Kidney glomerular epithelial cell (primary cell): ENCODE results near the gene SIRT7.

Experiments
- DNase-seq: peaks from one replicate; lab custom pipeline; 2025; lab: John Stamatoyannopoulos, UW

Gene SIRT7

DNA sequence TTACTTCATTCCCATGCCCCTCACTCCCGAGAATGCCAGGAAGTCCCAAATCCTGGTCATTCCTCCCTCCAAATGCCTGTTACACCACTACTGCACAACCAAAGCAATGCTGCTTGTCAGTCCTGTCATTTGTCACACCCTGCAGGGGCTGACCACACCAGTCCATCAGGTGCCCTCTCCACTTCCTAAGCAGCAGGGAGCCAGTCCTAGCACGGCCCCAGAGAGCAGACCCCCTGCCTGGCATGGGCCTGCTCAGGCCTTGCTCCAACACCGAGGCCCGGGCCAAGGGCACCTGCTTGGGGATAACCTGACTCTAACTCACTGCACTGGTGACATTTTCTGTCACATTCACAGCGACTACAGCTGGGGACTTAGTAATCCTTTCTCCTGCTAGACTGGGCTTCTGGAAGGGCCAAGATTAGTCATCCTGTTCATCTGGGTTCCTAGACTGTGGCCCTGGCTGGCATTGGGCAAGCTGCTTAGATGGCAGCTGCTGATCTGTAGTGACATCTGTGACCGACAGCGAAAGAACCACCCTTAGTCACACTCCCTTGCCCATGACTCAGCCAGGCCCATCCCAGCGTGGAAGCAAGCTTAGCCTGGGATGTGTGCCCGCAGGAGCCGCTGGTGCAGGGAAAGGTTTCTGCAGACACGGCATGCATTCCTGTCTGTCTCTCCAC is 32.0 kb downstream of the SIRT7 start:
- DNase-seq = peak; percentile 90

DNA sequence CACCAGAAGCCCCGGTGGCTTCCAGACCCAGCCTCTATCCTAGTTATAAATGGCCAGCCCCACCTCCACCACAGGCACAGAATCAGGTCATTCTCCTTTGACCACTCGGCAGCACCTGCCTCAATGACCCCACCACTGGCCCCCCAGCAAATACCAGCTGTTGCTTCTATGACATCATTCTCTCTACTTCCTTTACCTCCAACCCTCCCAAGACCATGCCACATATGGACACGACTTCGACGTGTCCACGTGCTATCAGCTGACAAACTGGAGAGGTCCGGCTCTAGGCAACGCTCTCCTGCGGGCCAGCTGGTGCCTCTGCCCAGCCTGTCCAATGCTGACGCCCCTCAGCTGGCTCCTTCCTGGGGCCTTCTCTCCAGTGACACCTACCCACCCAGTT is 32.5 kb downstream of the SIRT7 start:
- DNase-seq = no peak

DNA sequence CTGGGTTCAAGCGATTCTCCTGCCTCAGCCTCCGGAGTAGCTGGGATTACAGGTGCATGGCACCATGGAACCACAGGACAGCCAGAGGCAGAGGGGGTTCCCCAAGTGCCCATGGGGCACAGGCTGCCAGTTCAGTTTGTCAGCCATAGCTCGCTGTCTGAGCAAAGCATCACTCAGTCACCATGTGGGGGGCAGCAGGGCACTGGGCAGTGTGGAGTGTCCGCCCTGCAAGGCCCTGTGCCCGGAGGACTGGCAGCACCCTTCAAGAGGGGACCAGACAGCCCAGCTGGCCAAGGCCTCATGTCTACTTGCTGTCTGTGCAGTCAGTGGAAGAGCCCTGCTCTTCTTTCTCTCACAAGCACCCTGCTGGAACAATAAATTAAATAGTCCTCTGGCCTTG is 33.0 kb downstream of the SIRT7 start:
- no peak for DNase-seq

DNA sequence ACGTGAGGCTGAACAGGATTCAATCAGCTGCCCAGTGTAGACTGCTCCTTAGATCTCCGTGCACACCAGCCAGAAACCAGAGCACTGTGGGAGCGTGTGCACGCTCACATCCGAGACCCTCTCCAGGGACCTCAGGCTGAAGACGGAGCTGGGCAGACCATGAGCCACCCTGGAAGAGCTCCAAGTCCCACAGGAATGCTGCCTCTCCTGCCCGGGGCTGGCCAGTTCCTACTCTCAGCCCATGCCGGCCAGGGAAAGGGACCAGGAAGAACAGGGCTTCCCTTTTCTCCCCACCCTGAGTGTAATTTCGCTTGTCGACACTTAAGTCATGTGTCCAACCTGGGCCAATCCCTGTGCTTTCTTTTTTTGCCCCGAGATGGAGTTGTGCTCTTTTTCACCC is 33.5 kb downstream of the SIRT7 start:
- DNase-seq = no peak

DNA sequence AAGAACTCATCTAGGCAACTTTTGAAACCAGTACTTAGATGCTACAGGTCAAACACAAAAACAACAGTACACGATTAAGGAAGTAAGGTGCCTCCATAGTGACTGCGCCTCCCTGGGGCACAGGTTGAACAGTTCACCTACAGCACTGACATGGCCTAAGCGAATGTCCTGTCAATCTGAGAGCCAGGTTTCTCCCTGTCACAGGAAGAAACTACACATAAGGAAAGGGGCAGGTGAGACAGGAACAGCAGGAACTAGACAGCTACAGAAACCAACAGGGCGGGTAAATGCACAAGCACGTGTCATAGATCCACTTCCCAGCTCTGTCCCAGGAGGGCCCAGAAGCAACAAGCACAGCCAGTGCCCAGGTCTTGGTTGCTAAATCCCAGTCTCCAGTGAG is 38.9 kb downstream of the SIRT7 start:
- no peak for DNase-seq

DNA sequence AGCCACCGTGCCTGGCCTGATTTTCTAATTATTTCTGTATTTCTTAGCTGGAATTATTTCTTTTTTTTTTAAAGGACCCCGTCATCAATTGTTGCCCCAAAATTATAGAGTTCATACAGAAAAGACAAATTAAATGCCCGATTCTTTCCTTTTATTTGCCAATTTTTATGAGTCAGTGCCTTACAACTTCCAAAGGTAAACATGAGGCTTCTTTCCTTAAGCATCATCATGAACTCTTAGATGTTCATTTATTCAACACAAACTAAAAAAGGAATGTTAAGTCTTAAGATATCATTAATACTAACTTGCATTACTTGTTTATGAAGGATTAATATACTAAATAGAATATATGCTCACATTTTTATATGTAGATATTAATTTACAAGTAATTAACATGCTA is 39.7 kb downstream of the SIRT7 start:
- DNase-seq = no peak

DNA sequence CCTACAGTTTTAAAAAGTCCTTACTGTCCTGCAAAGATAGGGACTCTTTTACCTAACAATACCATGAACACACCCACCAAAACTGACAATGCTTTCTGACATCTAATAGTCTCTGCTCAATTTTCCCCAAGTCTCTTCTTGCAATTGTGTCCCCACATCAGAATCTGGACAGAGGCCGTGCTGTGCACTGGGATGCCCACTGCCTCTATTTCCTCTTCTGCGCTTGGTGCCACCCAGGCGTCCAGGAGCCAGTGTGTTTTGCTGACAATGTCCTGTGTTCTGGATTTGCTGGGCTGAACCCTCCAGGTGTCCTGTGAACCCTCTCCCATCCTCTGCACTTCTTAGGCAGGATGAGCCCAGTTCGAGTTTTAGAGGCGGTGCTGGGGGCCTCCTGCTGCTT is 40.4 kb downstream of the SIRT7 start:
- no peak for DNase-seq

DNA sequence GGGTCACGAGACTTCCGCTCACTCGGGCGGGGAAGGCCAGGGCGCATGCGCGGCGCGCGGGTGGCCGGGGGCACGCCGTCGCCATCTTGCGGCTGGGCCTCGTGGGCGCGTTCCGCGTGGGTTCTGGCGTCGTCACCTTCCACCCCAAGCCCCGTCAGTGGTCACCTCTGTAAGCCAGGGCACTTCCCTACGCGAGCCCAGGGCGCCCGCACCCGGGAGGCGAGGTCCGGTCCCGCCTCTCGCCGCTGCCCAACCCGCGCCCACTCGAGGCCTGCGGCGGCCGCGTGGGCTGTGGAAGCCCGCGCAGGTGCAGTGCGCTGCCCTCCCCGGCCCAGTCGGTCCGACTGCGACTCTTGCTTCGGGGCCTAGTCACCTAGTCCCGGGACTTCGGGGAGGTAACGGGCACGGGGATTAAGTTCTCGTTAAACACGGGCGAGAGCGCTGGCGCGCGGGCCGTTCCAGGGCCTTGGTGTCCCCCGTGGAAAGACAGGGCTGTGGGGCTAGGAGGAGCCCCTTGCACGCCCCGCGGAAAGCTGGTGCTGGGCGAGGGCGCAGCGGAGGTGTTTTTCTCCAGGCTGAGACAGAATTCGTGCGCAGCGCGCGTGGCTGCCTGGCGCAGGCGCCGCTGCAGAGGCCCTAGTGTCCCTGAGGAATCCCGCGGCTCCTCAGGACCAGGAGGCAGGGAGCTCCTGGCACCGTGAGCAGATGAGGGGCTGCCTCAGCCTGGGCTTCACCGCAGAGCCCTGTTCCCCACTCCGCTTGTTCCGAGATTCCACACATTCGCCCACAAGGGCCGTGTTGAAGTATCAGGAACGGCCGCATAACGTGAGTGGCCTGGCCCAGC is 46.4 kb downstream of the SIRT7 start:
- peak; percentile 35 for DNase-seq

DNA sequence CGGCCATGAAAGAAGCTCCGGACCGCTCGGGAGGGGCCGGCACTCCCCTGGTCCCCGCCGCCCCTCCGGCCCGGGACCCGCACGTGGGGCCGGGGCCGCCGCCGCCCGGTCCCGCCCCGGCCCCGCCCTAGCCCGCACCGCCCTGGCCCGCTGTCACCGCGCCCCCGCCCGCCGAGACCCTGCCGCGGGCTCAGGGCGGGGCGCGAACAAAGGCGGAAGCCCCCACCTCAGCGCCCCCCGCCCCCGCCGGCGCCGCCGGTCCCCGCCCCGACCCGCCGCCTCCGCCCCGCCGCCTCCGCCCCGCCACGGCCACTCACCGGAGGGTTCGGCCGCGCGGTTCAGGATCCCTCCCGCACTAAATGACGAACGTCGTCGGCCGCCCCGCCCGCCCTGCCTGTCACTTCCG is 47.0 kb downstream of the SIRT7 start, which contains the start of gene ARHGDIA:
ARHGDIA (minus strand) TSS at position 357 of the 406 bp plus-strand sequence. CDS start 1,407 bp downstream, outside the sequence.
- no peak for DNase-seq

DNA sequence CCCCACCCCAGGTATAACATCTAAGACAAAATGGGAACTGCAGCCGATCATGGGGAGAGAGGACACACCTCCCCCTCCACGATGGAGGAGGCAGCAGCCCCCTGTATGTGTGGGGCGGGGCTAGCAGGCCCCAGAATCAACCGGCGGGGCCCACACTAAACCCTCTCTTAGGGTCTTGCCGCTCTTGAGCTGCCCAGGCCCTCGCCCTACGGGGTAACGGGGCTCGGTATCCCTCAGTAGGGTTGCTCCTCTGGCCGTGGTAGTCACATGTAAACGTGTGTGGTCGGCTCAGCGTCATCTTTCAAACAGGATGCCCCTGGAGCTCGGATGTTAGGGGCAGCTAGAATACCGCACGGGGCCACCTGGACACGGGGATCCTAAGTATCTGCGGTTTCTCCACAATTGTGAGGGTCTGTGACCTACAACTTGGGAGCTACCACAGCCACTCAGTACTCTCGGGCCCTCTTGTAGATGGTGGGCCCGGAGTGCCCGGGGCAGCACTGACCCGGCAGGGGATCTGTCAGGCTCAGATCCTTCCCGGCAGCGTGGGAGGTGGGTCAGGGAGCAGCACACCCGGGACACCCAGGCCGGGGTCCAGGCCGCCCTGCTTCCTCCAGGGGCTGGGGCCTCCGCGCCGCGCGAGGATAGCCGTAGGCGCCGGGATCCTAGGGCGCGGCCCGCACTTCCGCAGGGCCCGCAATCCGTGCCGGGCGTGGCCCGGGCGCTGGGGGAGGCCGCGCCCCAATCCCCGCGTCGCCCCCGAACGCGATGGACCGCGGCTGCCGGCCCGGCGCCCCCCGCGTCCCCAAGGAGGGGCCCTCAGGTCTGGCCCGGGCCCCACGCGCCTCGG is 47.6 kb downstream of the SIRT7 start:
- DNase-seq = no peak

DNA sequence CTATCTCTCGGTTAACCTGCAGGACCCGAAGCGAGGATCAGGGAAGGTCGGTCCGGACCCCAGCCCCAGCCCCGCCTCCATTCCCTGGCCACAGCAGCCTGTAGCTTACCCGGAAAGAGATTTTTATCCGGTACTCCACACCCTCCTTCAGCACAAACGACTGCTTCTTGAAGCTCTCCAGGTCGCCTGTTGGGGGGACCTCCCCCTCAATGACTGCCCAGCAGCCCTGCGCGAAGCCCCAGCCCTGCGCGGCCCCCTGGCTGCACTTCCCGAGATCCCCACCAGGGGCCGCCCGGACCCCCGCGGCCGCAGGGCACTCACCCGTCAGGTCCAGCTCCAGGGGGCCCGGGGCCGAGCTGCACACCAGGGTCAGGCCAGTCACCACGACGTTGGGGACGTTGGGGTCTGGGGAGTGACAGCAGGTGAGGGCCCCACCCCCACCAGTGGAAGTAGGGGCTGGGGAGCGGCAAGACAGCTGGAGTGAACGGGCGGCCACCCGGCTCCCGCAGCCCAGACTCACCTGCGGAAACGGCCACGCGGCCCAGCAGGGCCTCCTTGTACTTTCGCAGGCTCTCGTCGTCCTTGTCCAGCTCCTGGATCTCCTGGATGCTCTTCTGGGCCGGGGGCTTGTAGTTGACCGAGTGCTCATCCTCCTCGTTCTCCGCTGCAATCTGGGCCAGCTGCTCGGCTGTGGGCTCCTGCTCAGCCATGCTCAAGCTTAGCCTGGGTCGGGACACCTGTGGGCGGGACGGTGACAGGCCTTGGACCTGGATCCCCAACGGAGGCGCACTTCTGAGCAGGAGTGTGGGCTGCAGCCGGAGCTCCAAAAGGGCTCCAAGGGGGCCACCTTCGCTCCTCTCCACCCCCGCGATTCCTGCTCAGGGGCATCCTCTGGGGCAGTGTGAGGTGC is 48.5 kb downstream of the SIRT7 start:
- DNase-seq = no peak

DNA sequence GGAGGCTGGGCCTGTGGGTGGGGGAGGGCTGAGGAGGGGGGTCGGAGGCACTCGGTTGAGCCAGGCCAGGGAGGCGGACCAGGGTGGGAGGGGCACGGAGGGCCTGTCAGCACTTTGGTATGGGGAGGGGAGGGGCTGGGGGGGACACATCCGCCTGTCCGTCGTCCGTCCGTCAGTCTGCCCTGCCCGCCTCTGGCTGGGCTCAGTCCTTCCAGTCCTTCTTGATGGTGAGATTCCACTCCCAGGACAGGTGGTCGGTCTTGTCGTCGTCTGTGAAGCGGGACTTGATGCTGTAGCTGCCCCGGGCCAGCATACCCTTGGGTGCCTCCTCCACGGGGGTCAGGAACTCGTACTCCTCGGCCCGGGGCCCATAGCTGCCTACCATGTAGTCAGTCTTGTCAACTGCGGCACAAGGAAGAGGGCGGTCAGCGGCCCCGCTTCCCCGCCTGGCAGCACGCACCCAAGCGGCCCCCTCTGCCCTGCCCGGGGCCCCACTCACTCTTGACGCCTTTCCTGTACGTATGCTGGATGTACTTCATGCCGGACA is 49.2 kb downstream of the SIRT7 start:
- peak; percentile 63 for DNase-seq

DNA sequence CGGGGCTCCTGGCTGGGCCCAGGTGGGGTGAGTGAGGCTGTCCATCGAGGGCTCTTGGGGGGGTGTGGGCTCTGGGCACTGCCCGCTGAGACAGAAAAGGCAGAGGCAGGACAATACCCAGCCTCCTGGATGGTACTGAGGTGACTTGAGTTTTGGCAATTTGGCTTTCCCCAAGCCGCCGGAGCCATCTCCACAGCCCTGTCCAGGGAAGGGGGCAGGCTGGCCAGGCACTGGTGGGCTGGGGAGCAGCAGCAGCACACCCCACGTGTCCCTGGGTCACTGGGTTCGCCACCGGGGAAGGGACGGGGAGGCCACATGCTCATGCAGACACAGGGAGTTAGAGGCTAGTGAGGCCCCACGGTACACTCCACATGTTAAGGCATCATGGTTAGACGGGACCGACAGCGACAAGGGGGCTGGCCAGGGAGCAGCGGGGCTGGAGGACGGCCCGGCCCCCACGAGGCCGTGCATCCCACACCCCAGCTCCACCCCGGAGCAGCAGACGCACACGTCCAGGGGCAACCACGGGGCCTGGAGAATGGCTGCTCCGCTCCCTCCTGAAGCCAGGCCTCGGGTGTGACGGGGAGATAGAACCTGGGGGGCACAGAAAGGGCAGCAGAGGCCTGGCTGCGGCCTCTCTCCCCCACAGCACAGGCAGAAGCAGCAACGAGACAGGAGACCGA is 49.8 kb downstream of the SIRT7 start:
- no peak for DNase-seq

DNA sequence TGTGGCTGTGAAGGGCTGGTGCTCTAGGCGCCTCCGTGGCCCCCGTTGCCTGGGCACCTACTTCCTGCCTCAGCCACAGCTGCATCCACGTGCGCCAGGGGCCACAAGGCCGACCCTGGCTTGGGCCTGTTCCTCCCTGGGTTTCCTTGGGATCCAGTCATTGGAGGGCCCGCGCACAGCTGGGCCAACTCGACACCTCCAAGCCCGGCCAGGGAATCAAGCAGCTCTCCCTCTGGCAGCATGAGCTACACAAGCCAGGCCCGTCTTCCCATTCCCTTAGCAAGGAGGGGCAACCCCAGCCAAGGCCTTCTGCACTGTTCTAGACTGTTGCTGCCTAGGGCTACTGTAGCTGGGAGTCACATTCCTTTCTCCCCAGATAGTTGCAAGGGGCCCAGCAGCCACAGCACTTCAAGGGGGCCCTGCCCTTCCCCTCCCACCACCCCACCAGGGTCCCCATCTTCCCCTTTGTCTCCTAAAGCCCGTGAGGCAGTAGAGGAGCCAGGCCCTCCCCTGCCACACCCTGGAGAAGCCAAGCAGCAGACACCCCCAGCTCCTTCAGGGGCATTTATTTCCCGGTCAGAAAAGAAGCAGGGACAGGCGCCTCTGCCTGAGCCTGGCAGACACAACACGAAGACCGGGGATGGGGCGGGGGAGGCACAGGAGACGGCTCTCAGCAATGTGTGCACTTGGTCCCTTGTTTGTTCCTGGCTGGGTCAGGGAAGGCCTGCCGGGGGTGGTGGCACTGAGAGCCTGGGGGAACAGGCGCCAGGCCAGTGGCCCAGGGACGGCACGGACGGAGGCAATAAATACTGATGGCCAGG is 50.6 kb downstream of the SIRT7 start:
- DNase-seq = no peak

DNA sequence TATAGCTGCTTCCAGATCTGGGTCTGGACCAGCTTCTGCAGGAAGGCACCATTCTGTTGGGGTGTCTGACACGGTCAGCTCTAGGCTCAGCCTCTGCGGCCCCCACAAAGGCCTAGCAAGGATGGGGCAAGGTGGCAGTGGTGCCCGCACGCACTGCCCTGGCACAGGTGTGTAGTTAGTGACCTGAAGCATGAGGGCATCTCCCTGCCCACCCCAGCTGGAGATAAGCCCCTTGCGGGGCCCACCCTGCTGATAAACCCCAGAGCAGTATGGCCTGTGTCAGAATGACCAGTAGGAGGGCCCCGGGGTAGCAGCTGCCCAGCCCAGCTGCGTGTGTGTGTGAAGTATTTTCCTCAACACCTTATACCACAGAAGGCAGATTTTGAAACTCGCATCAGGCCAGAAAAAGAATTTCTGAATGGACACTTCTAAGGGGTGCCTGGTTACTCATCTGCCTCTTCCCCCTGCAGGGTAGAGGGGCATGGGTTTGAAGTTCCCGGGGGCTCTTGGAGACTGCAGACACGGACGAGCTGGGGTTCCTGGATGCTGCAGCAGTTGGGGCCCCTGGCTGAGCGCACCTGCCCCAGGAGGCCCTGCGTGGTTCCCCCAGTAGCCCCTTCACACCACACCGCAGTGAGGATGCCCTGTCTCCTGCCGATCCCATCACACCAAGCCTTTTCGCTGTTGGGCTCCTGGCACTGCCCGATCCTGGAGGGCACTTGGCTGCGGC is 51.4 kb downstream of the SIRT7 start:
- DNase-seq = no peak

DNA sequence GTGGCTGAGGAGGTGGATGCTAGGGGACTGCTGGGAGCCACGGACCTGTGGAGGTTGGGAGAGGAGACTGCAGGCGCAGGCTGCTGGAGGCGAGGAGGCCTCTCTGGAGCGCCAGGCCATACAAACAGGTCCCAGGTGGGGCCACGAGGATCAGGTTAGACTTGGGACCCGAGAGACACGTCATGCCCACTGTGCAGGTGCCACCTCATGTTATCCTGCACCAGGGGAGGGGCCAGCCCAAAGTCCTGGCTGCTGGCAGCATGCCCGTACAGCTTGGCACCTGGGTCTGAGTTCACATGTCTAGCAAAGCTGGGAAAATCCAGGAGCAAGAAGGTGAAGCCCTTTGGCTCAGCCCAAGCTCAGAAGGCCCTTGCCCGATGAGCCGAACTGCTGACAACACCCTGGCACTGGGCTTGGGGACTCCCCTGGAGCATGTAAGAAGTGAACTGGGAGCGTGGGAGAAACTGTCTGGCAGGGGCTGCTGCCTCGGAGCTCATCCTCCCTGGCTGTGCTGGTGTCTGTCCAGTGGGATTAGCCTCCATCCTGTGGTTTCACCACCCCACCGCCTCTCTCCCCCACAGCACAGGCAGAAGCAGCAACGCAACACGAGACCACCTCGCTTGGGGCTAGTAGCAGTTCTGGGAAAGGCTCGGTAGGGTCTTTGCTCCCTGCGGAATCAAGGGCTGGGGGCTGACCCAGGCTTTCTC is 52.1 kb downstream of the SIRT7 start:
- peak; percentile 37 for DNase-seq

DNA sequence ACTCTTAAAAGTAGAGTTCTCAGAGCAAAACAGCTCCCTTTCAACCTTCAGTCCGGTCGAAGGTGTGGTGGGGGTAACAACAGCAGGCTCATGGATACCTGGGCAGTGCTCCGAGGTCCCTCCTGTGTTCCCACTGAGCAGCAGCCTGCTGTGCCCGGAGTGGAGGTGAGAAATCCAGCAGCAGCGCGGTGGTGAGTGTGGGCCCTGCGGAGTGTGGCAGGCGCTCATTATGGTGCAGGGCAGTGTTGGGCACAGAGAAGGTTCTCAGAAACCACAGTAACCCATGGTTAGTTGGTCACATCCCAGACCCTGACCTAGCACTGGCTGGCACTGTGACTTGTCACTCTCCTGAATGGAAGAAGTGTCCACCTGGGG is 52.6 kb downstream of the SIRT7 start:
- no peak for DNase-seq
